ENCODE data around the gene FAAP20.

Gene FAAP20

GRCh38 chr1:2224170-2224584 is 29.6 kb upstream of the FAAP20 start:
- Histone ChIP-seq H3K9me2 (replicated peaks; ENCODE audit: insufficient read depth, low read length) (no peaks in the 10 kb centered on the region), H2AFZ (ENCODE audit: low read depth, low read length, severe bottlenecking) (no peak overlapping the region), H3F3A (ENCODE audit: insufficient read depth) (no peaks in the 10 kb centered on the region), H3K79me2 (ENCODE audit: insufficient read depth, low read length) (no peaks in the 10 kb centered on the region), H3K27ac (ENCODE audit: low read depth, low read length) (no peak overlapping the region), H3K27me3 (ENCODE audit: low read length) (no peaks in the 10 kb centered on the region), H3K4me2 (ENCODE audit: low read depth, low read length, poor library complexity, severe bottlenecking) (no peak overlapping the region), H4K20me1 (ENCODE audit: low read depth, low read length) (no peaks in the 10 kb centered on the region), H3K4me3 (ENCODE audit: insufficient read depth, low read length, poor library complexity, severe bottlenecking) (no peak overlapping the region), H3K9ac (ENCODE audit: low read length) (no peak overlapping the region), H3K9me3 (ENCODE audit: insufficient read depth, low read length) (no peaks in the 10 kb centered on the region), H3K36me3 (ENCODE audit: low read length) (no peaks in the 10 kb centered on the region)
- no peak for TF ChIP-seq CTCF (IDR thresholded peaks at IDR 0.05; ENCODE audit: insufficient read depth, low read length, poor library complexity, severe bottlenecking)
- TF ChIP-seq EZH2phosphoT487 (conservative IDR thresholded peaks at IDR 0.05; ENCODE audit: low read length) = no peak

GRCh38 chr1:2221271-2221670 is 26.7 kb upstream of the FAAP20 start:
- no peaks in the 10 kb centered on the region for H3K36me3 ChIP-seq (ENCODE audit: low read length)
- no peaks in the 10 kb centered on the region for H4K20me1 ChIP-seq (ENCODE audit: low read depth, low read length)
- H3K27ac ChIP-seq (ENCODE audit: low read depth, low read length) = no peak overlapping the region
- no peak overlapping the region for H2AFZ ChIP-seq (ENCODE audit: low read depth, low read length, severe bottlenecking)
- no peak for TF ChIP-seq EZH2phosphoT487 (conservative IDR thresholded peaks at IDR 0.05; ENCODE audit: low read length)
- TF ChIP-seq CTCF (IDR thresholded peaks at IDR 0.05; ENCODE audit: insufficient read depth, low read length, poor library complexity, severe bottlenecking) = no peak
- no peaks in the 10 kb centered on the region for H3K27me3 ChIP-seq (ENCODE audit: low read length)
- no peaks in the 10 kb centered on the region for H3K9me2 ChIP-seq (replicated peaks; ENCODE audit: insufficient read depth, low read length)
- no peaks in the 10 kb centered on the region for H3K79me2 ChIP-seq (ENCODE audit: insufficient read depth, low read length)
- H3K9ac ChIP-seq (ENCODE audit: low read length) = no peak overlapping the region
- no peak overlapping the region for H3K4me3 ChIP-seq (ENCODE audit: insufficient read depth, low read length, poor library complexity, severe bottlenecking)
- no peak overlapping the region for H3K4me2 ChIP-seq (ENCODE audit: low read depth, low read length, poor library complexity, severe bottlenecking)
- H3F3A ChIP-seq (ENCODE audit: insufficient read depth) = no peaks in the 10 kb centered on the region
- H3K9me3 ChIP-seq (ENCODE audit: insufficient read depth, low read length) = no peaks in the 10 kb centered on the region

GRCh38 chr1:2216767-2217058 is 22.1 kb upstream of the FAAP20 start:
- TF ChIP-seq CTCF (IDR thresholded peaks at IDR 0.05; ENCODE audit: insufficient read depth, low read length, poor library complexity, severe bottlenecking) = no peak
- no peak for TF ChIP-seq EZH2phosphoT487 (conservative IDR thresholded peaks at IDR 0.05; ENCODE audit: low read length)
- H3K79me2 ChIP-seq (ENCODE audit: insufficient read depth, low read length) = no peaks in the 10 kb centered on the region
- no peak overlapping the region for H3K4me2 ChIP-seq (ENCODE audit: low read depth, low read length, poor library complexity, severe bottlenecking)
- H3K27ac ChIP-seq (ENCODE audit: low read depth, low read length) = no peak overlapping the region
- H3K27me3 ChIP-seq (ENCODE audit: low read length) = no peaks in the 10 kb centered on the region
- H4K20me1 ChIP-seq (ENCODE audit: low read depth, low read length) = no peaks in the 10 kb centered on the region
- H3K9me2 ChIP-seq (replicated peaks; ENCODE audit: insufficient read depth, low read length) = no peaks in the 10 kb centered on the region
- no peak overlapping the region for H2AFZ ChIP-seq (ENCODE audit: low read depth, low read length, severe bottlenecking)
- H3K9ac ChIP-seq (ENCODE audit: low read length) = no peak overlapping the region
- no peak overlapping the region for H3K4me3 ChIP-seq (ENCODE audit: insufficient read depth, low read length, poor library complexity, severe bottlenecking)
- H3F3A ChIP-seq (ENCODE audit: insufficient read depth) = no peaks in the 10 kb centered on the region
- no peaks in the 10 kb centered on the region for H3K36me3 ChIP-seq (ENCODE audit: low read length)
- H3K9me3 ChIP-seq (ENCODE audit: insufficient read depth, low read length) = no peaks in the 10 kb centered on the region
